IPS-20b (cell line): Measurements from ENCODE around the gene R3HDM2.
"Not testable (repeated sequence)": the region's sequence is repeated elsewhere in the genome, so short reads cannot be mapped to it uniquely, and the experiment has no call there.

Source experiments
- H3K27ac ChIP-seq: one replicate; pipeline ENCODE4 v1.5.1; 2013; ENCODE audit warnings: low read length
- H3K27me3 ChIP-seq: 2 replicates; pipeline ENCODE4 v1.6.1; 2013; ENCODE audit warnings: mild to moderate bottlenecking, low read length, inconsistent platforms; ENCODE audit not compliant: insufficient read depth
- H3K36me3 ChIP-seq: 2 replicates; pipeline ENCODE4 v1.6.1; 2013; ENCODE audit warnings: low read depth, mild to moderate bottlenecking, inconsistent platforms, low read length, moderate library complexity; ENCODE audit not compliant: insufficient read depth
- H3K4me1 ChIP-seq: 2 replicates; pipeline ENCODE4 v1.6.1; 2013; ENCODE audit warnings: mild to moderate bottlenecking, control low read depth, inconsistent platforms, low read length, moderate library complexity; ENCODE audit not compliant: insufficient read depth
- H3K4me3 ChIP-seq: 2 replicates; pipeline ENCODE4 v1.5.1; 2013; ENCODE audit warnings: mild to moderate bottlenecking, low read length, inconsistent platforms
- H3K9ac ChIP-seq: 2 replicates; pipeline ENCODE4 v1.6.1; 2013; ENCODE audit warnings: low read depth, mild to moderate bottlenecking, inconsistent platforms, low read length, moderate library complexity
- H3K9me3 ChIP-seq: 2 replicates; pipeline ENCODE4 v1.6.1; 2013; ENCODE audit warnings: mild to moderate bottlenecking, low read depth, low read length, inconsistent platforms; ENCODE audit not compliant: insufficient read depth

R3HDM2 gene

GRCh38 chr12:57381693-57382220 is 49.1 kb downstream of the R3HDM2 start:
- Histone ChIP-seq H3K36me3 (no peaks in the 10 kb centered on the region), H3K4me1 (no peaks in the 10 kb centered on the region), H3K9me3 (no peaks in the 10 kb centered on the region), H3K27ac (no peak overlapping the region), H3K27me3 (no peaks in the 10 kb centered on the region), H3K9ac (no peak overlapping the region), H3K4me3 (no peak overlapping the region)

- Histone ChIP-seq H3K4me3 (no peak overlapping the region), H3K36me3 (no peaks in the 10 kb centered on the region), H3K27ac (no peak overlapping the region), H3K4me1 (no peaks in the 10 kb centered on the region), H3K9me3 (no peaks in the 10 kb centered on the region), H3K27me3 (no peaks in the 10 kb centered on the region), H3K9ac (no peak overlapping the region)
Measured at GRCh38 chr12:57380300-57380699, 50.5 kb downstream of the R3HDM2 start.

- Histone ChIP-seq H3K9me3 (no peaks in the 10 kb centered on the region), H3K4me1 (no peaks in the 10 kb centered on the region), H3K9ac (no peak overlapping the region), H3K36me3 (no peaks in the 10 kb centered on the region), H3K4me3 (no peak overlapping the region), H3K27ac (no peak overlapping the region), H3K27me3 (no peaks in the 10 kb centered on the region)
Measured at GRCh38 chr12:57377103-57377840, 53.6 kb downstream of the R3HDM2 start.

- no peak overlapping the region for H3K9ac ChIP-seq
- no peak overlapping the region for H3K27ac ChIP-seq
- no peaks in the 10 kb centered on the region for H3K36me3 ChIP-seq
- no peaks in the 10 kb centered on the region for H3K27me3 ChIP-seq
- H3K9me3 ChIP-seq: no peaks in the 10 kb centered on the region
- H3K4me3 ChIP-seq: no peak overlapping the region
- no peaks in the 10 kb centered on the region for H3K4me1 ChIP-seq
Measured at GRCh38 chr12:57372233-57372632, 58.6 kb downstream of the R3HDM2 start.

GRCh38 chr12:57370696-57371095 is 60.1 kb downstream of the R3HDM2 start:
- no peaks in the 10 kb centered on the region for H3K27me3 ChIP-seq
- no peak overlapping the region for H3K9ac ChIP-seq
- no peaks in the 10 kb centered on the region for H3K36me3 ChIP-seq
- no peaks in the 10 kb centered on the region for H3K9me3 ChIP-seq
- H3K27ac ChIP-seq: no peak overlapping the region
- H3K4me1 ChIP-seq: no peaks in the 10 kb centered on the region
- H3K4me3 ChIP-seq: no peak overlapping the region

- Histone ChIP-seq H3K9me3 (no peaks in the 10 kb centered on the region), H3K36me3 (no peaks in the 10 kb centered on the region), H3K9ac (no peak overlapping the region), H3K4me3 (no peak overlapping the region), H3K27me3 (no peaks in the 10 kb centered on the region), H3K27ac (no peak overlapping the region), H3K4me1 (no peaks in the 10 kb centered on the region)
Measured at GRCh38 chr12:57370072-57370471, 60.8 kb downstream of the R3HDM2 start.

- Histone ChIP-seq H3K27me3 (no peaks in the 10 kb centered on the region), H3K27ac (no peak overlapping the region), H3K9ac (no peak overlapping the region), H3K9me3 (no peaks in the 10 kb centered on the region), H3K4me3 (no peak overlapping the region), H3K4me1 (no peaks in the 10 kb centered on the region), H3K36me3 (no peaks in the 10 kb centered on the region)
Measured at GRCh38 chr12:57369202-57369601, 61.6 kb downstream of the R3HDM2 start.

- Histone ChIP-seq H3K9me3 (no peaks in the 10 kb centered on the region), H3K36me3 (no peaks in the 10 kb centered on the region), H3K4me3 (no peak overlapping the region), H3K27ac (no peak overlapping the region), H3K27me3 (no peaks in the 10 kb centered on the region), H3K4me1 (no peaks in the 10 kb centered on the region), H3K9ac (no peak overlapping the region)
Measured at GRCh38 chr12:57368349-57369095, 62.3 kb downstream of the R3HDM2 start.

- Histone ChIP-seq H3K9ac (no peak overlapping the region), H3K27ac (no peak overlapping the region), H3K36me3 (no peaks in the 10 kb centered on the region), H3K9me3 (no peaks in the 10 kb centered on the region), H3K4me1 (no peaks in the 10 kb centered on the region), H3K4me3 (no peak overlapping the region), H3K27me3 (no peaks in the 10 kb centered on the region)
Measured at GRCh38 chr12:57367121-57367520, 63.7 kb downstream of the R3HDM2 start.

- H3K36me3 ChIP-seq: no peaks in the 10 kb centered on the region
- H3K27me3 ChIP-seq: no peaks in the 10 kb centered on the region
- H3K4me1 ChIP-seq: no peaks in the 10 kb centered on the region
- H3K9me3 ChIP-seq: no peaks in the 10 kb centered on the region
- H3K9ac ChIP-seq: no peak overlapping the region
- H3K4me3 ChIP-seq: no peak overlapping the region
- H3K27ac ChIP-seq: no peak overlapping the region
Measured at GRCh38 chr12:57366315-57366714, 64.5 kb downstream of the R3HDM2 start.

GRCh38 chr12:57364156-57364555 is 66.7 kb downstream of the R3HDM2 start:
- H3K9ac ChIP-seq, H3K27me3 ChIP-seq, H3K4me3 ChIP-seq, H3K9me3 ChIP-seq, H3K4me1 ChIP-seq, H3K27ac ChIP-seq, H3K36me3 ChIP-seq: not testable (repeated sequence)

GRCh38 chr12:57360468-57360867 is 70.4 kb downstream of the R3HDM2 start:
- Histone ChIP-seq H3K4me1 (no peaks in the 10 kb centered on the region), H3K27me3 (no peaks in the 10 kb centered on the region), H3K36me3 (no peaks in the 10 kb centered on the region), H3K9ac (no peak overlapping the region), H3K9me3 (no peaks in the 10 kb centered on the region), H3K27ac (no peak overlapping the region), H3K4me3 (no peak overlapping the region)
